HG03139 (cell line): ENCODE data around the gene HBD.
"Not testable (repeated sequence)": the region's sequence is repeated elsewhere in the genome, so short reads cannot be mapped to it uniquely, and the experiment has no call there.

Experiments used
- ATAC-seq: cut with Tn5 transposase; IDR thresholded peaks from one replicate; pipeline ENCODE4 v1.9.1; 2021; ENCODE audit not compliant: unreplicated experiment

Gene HBD

DNA sequence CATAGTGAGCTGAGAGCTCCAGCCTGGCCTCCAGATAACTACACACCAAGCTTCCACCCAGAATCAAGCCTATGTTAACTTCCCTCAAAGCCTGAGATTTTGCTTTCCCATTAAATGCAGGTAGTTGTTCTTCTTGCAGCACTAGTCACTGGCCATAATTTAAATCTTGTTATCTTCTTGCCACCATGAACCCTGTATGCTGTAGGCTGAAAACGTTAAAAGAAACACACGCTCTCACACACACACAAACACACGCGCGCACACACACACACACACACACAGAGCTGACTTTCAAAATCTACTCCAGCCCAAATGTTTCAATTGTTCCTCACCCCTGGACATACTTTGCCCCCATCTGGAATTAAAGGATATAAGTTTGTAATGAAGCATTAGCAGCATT lies 19.2 kb upstream of the HBD start:
- not testable (repeated sequence) for ATAC-seq

GRCh38 chr11:5252919-5253265 lies 18.6 kb upstream of the HBD start:
- no peak for ATAC-seq

DNA sequence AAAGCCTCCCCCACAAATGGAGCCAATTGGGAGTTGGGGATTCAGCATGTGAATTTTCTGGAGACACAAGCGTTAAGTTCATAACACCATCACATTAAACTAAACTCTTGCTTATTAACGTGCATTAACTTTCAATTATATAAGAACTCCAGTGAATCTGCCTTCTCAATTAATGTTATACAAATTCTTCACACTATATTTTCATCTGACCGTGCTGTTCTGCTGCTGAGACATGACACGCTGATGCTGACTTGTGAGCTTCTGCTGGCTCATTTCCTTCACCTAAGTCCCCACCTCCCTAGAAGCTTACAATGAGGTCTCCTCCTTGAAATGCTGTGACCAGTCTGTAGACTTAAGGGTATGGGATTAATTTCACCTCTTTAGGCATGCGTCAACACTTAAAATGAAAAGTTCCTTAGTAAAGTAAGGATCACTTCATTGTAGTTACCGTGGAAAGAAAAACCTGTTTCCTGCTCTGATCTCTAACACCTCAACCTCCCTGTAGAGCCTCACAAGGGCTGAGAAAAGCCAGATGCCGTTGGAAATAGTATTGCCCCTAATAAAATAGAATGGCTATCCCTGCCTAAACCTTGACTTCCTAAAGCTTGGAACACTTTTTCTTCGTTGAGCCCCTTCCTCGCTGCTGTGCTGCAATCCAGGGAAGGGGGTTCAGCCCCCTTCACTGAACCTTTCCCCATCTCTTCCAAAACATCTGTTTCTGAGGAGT lies 18.1 kb upstream of the HBD start:
- ATAC-seq, result no peak

DNA sequence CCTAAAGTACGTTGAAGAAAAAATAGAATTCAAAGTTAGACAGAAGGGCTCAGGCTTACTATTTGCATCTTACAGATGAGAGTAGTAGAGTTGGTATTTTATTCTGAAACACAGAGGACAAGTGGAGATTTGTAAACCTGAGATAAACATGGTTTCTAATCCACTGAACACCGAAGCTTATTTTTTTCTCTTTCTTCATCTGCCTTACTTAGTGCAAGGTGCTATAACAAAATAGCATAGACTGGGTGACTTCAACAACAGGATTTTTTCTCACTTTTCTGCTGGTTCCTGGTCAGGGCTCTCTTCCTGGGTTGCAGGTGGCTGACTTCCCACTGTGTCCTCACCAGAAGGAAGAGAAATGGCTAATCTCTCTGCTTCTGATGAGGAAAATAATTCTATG lies 17.5 kb upstream of the HBD start:
- ATAC-seq, result no peak

DNA sequence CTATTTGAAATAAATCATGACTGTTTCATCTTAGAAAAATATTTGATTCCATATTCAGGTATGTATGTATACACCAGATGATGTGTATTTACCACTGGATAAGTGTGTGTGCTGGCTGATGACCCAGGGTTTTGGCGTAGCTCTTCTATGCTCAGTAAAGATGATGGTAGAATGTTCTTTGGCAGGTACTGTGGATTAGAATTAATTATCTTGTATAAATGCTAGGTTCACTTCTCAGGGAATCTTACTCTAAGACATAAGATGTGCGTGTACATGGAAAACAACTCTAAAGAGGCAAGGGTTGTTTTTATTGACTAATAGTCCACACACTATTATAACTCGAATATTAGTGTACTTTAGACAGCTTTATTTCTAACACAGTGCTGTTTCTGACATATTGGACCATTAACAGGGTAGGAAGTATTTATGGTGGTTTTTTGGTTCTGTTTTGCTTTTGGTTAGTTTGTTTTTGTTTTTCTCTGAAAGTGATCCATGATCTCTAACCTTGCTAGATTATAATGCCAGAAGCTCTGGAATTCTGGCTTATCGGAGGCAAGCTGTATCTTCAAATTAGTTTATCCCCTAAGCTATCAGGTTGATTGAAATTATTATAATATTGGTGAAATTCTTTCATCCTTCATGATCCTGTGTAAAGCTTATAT lies 16.4 kb upstream of the HBD start:
- ATAC-seq, result no peak

DNA sequence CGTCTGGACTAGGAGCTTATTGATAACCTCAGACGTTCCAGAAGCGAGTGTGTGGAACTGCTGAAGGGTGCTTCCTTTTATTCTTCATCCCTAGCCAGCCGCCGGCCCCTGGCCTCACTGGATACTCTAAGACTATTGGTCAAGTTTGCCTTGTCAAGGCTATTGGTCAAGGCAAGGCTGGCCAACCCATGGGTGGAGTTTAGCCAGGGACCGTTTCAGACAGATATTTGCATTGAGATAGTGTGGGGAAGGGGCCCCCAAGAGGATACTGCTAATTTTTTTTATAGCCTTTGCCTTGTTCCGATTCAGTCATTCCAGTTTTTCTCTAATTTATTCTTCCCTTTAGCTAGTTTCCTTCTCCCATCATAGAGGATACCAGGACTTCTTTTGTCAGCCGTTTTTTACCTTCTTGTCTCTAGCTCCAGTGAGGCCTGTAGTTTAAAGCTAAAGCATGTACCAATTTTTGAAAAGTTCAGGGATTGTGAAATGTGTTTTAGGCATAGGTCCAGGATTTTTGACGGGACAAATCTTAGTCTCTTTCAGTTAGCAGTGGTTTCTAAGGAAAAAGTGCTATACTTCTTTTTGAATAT lies 15.6 kb upstream of the HBD start, which contains the start of gene HBG1:
Gene HBG1 (minus strand): TSS at position 51 of the 590 bp plus-strand sequence. CDS start 53 bp downstream, outside the sequence.
- ATAC-seq, result not testable (repeated sequence)

GRCh38 chr11:5248498-5248897 lies 14.2 kb upstream of the HBD start:
- not testable (repeated sequence) for ATAC-seq

- ATAC-seq, result no peak
Observed at GRCh38 chr11:5247472-5248192, 13.3 kb upstream of the HBD start.

GRCh38 chr11:5246772-5247471 lies 12.6 kb upstream of the HBD start:
- no peak for ATAC-seq

DNA sequence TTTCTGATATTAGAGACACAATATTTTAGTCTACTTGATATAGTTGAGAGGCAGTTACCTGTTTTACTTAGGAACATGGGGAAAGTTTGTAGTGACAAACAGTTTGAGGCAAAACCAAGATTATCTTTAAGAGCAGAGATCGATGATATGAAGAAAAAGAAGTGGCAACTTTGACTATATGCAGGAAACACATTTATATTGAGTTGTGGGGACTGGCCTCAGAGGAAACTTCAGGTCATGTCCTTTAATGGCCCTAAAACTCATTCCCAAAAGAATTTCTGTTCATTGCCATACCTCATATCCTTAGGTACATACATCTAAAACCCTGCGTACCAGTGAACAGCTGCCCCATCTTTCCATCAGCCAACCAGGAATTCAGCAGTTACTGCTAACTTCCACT lies 10.9 kb upstream of the HBD start:
- no peak for ATAC-seq

DNA sequence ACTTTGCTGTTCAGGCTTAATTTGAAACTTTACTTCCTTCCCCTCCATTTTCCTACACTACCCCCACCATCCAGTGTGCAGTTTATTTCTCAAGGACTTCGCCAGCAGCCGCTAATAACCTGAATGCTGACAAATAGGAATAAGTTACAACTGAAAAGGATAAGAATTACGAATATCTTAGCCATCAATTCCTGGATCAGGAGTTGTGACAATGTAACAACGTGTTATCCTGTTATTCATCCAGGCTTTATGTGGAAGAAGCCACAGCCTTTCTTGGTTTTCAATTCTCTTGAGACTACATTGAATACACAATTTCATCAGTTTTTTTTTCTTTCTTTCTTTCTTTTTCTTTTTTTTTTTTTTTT lies 9.5 kb upstream of the HBD start:
- ATAC-seq, result no peak

DNA sequence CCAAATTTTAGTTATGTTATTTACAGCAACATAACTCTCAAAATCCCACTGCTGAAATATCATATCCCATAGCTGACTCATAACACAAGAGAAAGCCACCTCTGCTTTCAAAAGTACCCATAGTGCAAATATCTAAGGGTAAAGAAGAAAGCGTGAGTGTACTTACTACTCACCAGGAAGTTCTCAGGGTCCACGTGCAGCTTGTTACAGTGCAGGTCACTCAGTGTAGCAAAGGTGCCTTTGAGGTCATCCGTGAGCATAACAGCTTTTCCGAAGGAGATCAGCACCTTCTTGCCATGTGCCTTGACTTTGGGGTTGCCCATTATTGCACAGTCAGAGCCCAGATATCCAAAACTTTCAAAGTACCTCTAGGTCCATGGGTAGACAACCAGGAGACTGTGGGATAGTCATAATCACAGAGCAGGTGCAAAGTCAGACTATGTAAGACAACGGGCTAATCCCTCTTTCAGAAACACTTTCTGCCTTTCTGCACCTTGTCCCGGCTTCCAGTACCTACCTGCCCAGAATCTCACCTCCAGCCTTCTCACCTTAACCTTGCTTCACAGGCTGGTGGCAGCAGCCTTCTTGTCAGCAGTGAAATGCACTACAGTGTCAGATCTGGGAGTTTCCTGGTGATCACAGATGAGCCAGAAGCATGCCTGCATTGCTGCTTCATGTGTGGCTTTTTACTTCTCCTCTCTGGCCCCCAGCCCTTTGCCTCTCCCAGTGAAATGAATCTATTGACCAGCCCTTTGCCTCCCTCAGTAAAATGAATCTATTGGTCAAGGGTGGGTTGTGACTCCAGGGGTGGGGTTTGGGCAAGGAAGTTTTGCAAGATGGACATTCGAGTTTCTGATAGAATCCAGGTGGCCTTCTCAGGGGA lies 8.9 kb upstream of the HBD start:
- peak; percentile 70 for ATAC-seq

DNA sequence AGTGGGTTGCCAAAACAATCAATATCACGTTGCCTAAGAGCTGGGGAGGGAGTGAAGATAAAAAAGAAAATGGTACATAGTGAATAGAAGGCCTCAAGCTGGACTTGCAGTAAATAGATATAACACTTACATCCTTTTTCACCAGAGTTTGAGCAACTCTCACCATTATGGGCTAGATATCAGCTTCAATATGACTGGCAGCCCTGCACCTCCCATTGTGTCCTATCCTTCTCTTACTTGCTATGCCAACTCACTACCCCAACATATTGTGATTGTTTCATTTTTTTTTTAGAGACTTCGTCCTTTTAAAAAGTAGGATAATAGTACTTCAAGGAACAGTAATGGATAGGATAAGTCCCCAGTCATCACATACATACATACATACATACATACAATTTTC lies 7.9 kb upstream of the HBD start:
- ATAC-seq, result no peak

DNA sequence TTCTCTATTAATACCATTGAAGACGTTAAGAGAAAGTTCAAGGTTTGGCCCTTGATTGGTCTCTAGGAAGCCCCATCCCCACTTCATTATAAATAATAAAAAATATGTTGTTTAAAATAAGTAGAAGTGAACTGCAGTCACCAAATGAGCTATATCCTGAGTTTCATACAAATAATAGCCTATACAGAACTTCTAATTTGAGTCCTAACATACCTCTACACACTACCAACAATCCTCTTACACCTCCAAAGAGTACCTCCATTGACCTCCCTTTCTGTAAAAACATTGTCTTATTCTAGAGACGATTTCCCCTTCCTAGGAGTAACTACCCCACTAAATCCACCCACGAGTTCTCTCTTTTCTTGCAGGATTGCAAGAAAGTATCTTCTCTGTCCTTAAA lies 7.2 kb upstream of the HBD start:
- ATAC-seq, result no peak

- ATAC-seq, result no peak
Observed at GRCh38 chr11:5240458-5240857, 6.2 kb upstream of the HBD start.

GRCh38 chr11:5240056-5240455 lies 5.8 kb upstream of the HBD start:
- ATAC-seq, result no peak

- ATAC-seq, result no peak
Observed at GRCh38 chr11:5239046-5239445, 4.8 kb upstream of the HBD start.

- no peak for ATAC-seq
Observed at GRCh38 chr11:5238486-5238885, 4.2 kb upstream of the HBD start.

- ATAC-seq, result no peak
Observed at GRCh38 chr11:5237420-5237819, 3.1 kb upstream of the HBD start.

DNA sequence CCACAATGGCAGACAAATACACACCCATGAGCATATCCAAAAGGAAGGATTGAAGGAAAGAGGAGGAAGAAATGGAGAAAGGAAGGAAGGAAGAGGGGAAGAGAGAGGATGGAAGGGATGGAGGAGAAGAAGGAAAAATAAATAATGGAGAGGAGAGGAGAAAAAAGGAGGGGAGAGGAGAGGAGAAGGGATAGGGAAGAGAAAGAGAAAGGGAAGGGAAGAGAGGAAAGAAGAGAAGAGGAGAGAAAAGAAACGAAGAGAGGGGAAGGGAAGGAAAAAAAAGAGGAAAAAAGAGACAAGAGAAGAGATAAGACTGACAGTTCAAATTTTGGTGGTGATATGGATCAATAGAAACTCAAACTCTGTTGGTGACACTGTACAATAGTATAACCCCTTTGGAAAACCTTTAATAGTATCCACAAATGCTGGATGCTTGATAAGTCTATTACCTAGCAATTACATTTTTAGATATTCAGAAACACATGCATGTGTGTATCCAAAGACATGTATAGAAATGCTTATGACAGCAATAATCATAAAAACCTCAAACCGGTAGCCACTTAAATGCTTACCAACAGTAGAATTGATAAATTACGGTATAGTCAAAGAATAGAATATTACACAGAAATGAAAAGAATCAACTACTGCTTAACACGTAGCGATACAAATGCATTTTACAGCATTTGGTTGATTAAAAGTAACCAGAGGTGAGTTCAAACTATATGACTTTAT lies 1.2 kb upstream of the HBD start:
- ATAC-seq, result no peak
